Measurements from ENCODE around the gene C2orf92.
"Not testable (repeated sequence)": the region's sequence is repeated elsewhere in the genome, so short reads cannot be mapped to it uniquely, and the experiment has no call there.

C2orf92 gene

DNA sequence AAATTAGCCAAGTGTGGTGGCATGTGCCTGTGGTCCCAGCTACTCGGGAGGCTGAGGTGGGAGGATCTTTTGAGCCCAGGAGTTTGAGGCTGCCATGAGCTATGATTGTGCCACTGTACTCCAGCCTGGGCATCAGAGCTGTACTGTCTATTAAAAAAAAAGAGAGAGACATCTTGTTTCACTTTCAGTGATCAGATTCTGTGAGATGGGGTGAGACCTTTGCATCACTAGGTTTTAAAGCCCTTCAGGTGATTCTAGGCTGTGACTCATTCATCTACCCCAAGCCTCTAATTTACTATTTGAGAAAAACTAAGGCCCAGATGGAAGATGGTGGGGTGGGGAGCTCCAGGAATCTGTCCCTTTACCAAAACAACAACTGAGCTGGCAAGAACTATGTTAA, 7.1 kb downstream of the C2orf92 start:
- no peak overlapping the region for H3K4me3 ChIP-seq (ENCODE audit: low read length)
- H3K4me2 ChIP-seq (ENCODE audit: low read depth, low read length): no peak overlapping the region
- no peaks in the 10 kb centered on the region for H3K79me2 ChIP-seq (ENCODE audit: low read length)
- no peaks in the 10 kb centered on the region for H4K20me1 ChIP-seq (ENCODE audit: insufficient read depth, low read length)
- DNase-seq: no peak
- H3K4me1 ChIP-seq (ENCODE audit: low read length): no peaks in the 10 kb centered on the region
- no peaks in the 10 kb centered on the region for H3K27me3 ChIP-seq (replicated peaks; ENCODE audit: insufficient read depth, low read length)
- no peak overlapping the region for H3K9ac ChIP-seq (ENCODE audit: low read length)
- H3F3A ChIP-seq (ENCODE audit: insufficient read depth, low read length): no peaks in the 10 kb centered on the region
- H3K9me3 ChIP-seq (replicated peaks; ENCODE audit: insufficient read depth, low read length): no peaks in the 10 kb centered on the region
- H3K36me3 ChIP-seq (replicated peaks; ENCODE audit: insufficient read depth, low read length): no peaks in the 10 kb centered on the region; the same call in 1 of the 2 replicates
- H3K9me2 ChIP-seq (replicated peaks; ENCODE audit: insufficient read depth, low read length): no peaks in the 10 kb centered on the region
- no peak overlapping the region for H3K27ac ChIP-seq (ENCODE audit: low read length)
- TF ChIP-seq EZH2 (optimal IDR thresholded peaks at IDR 0.05; ENCODE audit: low read depth, low read length) (no peak), EZH2phosphoT487 (IDR thresholded peaks at IDR 0.05; ENCODE audit: low read length) (no peak), CTCF (IDR thresholded peaks at IDR 0.05; ENCODE audit: low read length) (no peak)
- H2AFZ ChIP-seq (ENCODE audit: low read length): no peak overlapping the region

GRCh38 chr2:97677480-97677879, 8.0 kb downstream of the C2orf92 start:
- H3K4me3 ChIP-seq (ENCODE audit: low read length): no peak overlapping the region
- no peak for DNase-seq
- H3K9me3 ChIP-seq (replicated peaks; ENCODE audit: insufficient read depth, low read length): no peaks in the 10 kb centered on the region
- no peaks in the 10 kb centered on the region for H4K20me1 ChIP-seq (ENCODE audit: insufficient read depth, low read length)
- no peak overlapping the region for H2AFZ ChIP-seq (ENCODE audit: low read length)
- no peaks in the 10 kb centered on the region for H3K9me2 ChIP-seq (replicated peaks; ENCODE audit: insufficient read depth, low read length)
- H3K36me3 ChIP-seq (replicated peaks; ENCODE audit: insufficient read depth, low read length): no peaks in the 10 kb centered on the region; the same call in 1 of the 2 replicates
- H3K27me3 ChIP-seq (replicated peaks; ENCODE audit: insufficient read depth, low read length): no peaks in the 10 kb centered on the region
- no peak overlapping the region for H3K4me2 ChIP-seq (ENCODE audit: low read depth, low read length)
- no peak for TF ChIP-seq CTCF (IDR thresholded peaks at IDR 0.05; ENCODE audit: low read length)
- no peak for TF ChIP-seq EZH2phosphoT487 (IDR thresholded peaks at IDR 0.05; ENCODE audit: low read length)
- TF ChIP-seq EZH2 (optimal IDR thresholded peaks at IDR 0.05; ENCODE audit: low read depth, low read length): no peak
- H3K27ac ChIP-seq (ENCODE audit: low read length): no peak overlapping the region
- no peak overlapping the region for H3K9ac ChIP-seq (ENCODE audit: low read length)
- no peaks in the 10 kb centered on the region for H3K4me1 ChIP-seq (ENCODE audit: low read length)
- no peaks in the 10 kb centered on the region for H3F3A ChIP-seq (ENCODE audit: insufficient read depth, low read length)
- no peaks in the 10 kb centered on the region for H3K79me2 ChIP-seq (ENCODE audit: low read length)

DNA sequence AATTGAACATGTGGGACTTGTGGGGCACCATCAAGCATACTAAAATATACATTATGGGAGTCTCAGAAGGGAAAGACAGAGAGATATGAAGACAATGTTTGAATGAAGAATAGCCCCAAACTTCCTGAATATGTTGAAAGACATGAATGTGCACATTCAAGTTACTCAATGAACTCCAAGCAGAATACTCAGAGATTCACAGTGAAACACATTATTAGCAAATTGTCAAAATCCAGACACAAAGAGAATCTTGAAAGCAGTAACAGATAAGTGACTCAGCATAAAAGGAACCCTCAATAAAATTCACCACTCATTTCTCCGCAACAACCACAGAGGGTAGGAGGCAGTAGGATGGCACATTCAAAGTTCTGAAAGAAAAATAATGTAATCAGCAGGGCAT, 8.8 kb downstream of the C2orf92 start:
- Histone ChIP-seq H4K20me1 (ENCODE audit: insufficient read depth, low read length) (no peaks in the 10 kb centered on the region), H3K36me3 (replicated peaks; ENCODE audit: insufficient read depth, low read length) (no peaks in the 10 kb centered on the region; the same call in 1 of the 2 replicates), H3K9ac (ENCODE audit: low read length) (no peak overlapping the region), H2AFZ (ENCODE audit: low read length) (no peak overlapping the region), H3K9me3 (replicated peaks; ENCODE audit: insufficient read depth, low read length) (no peaks in the 10 kb centered on the region), H3K4me2 (ENCODE audit: low read depth, low read length) (no peak overlapping the region), H3K27me3 (replicated peaks; ENCODE audit: insufficient read depth, low read length) (no peaks in the 10 kb centered on the region), H3F3A (ENCODE audit: insufficient read depth, low read length) (no peaks in the 10 kb centered on the region), H3K9me2 (replicated peaks; ENCODE audit: insufficient read depth, low read length) (no peaks in the 10 kb centered on the region), H3K4me1 (ENCODE audit: low read length) (no peaks in the 10 kb centered on the region), H3K4me3 (ENCODE audit: low read length) (no peak overlapping the region), H3K79me2 (ENCODE audit: low read length) (no peaks in the 10 kb centered on the region), H3K27ac (ENCODE audit: low read length) (no peak overlapping the region)
- no peak for DNase-seq
- TF ChIP-seq CTCF (IDR thresholded peaks at IDR 0.05; ENCODE audit: low read length): no peak
- TF ChIP-seq EZH2 (optimal IDR thresholded peaks at IDR 0.05; ENCODE audit: low read depth, low read length): no peak
- TF ChIP-seq EZH2phosphoT487 (IDR thresholded peaks at IDR 0.05; ENCODE audit: low read length): no peak

DNA sequence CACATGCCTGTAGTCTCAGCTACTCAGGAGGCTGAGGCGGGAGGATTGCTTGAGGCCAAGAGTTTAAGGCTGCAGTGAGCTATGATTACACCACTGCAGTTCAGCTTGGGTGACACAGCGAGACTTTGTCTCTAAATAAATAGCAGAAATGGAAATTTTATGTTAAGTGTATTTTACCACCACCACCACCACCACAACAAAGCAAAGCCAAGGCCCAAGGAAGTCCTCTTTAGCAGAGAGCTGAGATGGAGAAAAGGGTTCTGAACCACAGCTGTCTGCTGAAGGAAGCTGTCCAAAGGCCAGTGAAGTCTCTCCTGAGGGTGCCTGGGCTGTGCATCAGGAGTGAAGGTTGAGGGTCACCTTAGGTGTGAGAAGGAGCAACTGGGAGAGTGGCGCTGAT, 17.7 kb downstream of the C2orf92 start:
- not testable (repeated sequence) for DNase-seq; H3F3A ChIP-seq (ENCODE audit: insufficient read depth, low read length); H3K4me1 ChIP-seq (ENCODE audit: low read length); H3K9me3 ChIP-seq (replicated peaks; ENCODE audit: insufficient read depth, low read length); H3K4me2 ChIP-seq (ENCODE audit: low read depth, low read length); H3K4me3 ChIP-seq (ENCODE audit: low read length); H3K36me3 ChIP-seq (replicated peaks; ENCODE audit: insufficient read depth, low read length); H3K79me2 ChIP-seq (ENCODE audit: low read length); H3K27me3 ChIP-seq (replicated peaks; ENCODE audit: insufficient read depth, low read length); H3K27ac ChIP-seq (ENCODE audit: low read length); H3K9ac ChIP-seq (ENCODE audit: low read length); H4K20me1 ChIP-seq (ENCODE audit: insufficient read depth, low read length); H3K9me2 ChIP-seq (replicated peaks; ENCODE audit: insufficient read depth, low read length); H2AFZ ChIP-seq (ENCODE audit: low read length)
